ENCODE data around the gene TM2D3. TPM values are rescaled to one million over a fixed set of nuclear protein-coding genes. Genes with fewer than 3 reads are reported as not detected.

The TM2D3 gene
- total RNA-seq, 2 experiments from 2014 or later, result 37.8 to 38.5 TPM

GRCh38 chr15:101639667-101640066 lies 12.5 kb downstream of the TM2D3 start:
- ChIA-PET POLR2A (interaction anchor here (1.8 kb wide), 1 partner anchor 10 kb away, joined by 4 read pairs; no protein-coding TSS in a partner anchor), CTCF (interaction anchor here (1.1 to 4.2 kb wide), 11 partner anchors 10 to 631 kb away, joined by 3 to 44 read pairs (median 10); partner anchors contain the start of genes SNRPA1 and TM2D3)
- H3K27me3 Mint-ChIP-seq, result no peaks in the 10 kb centered on the region
- H3K4me3 Mint-ChIP-seq, result no peak overlapping the region
- intact Hi-C loops (cut with micrococcal nuclease), result loop anchor here (5.0 kb wide), 1 partner anchor 362 kb away; the partner anchor contains the start of gene SELENOS
- H3K36me3 Mint-ChIP-seq (ENCODE audit: low read depth), result peaks cover 41% of the 10 kb centered on the region
- no peak overlapping the region for H3K27ac Mint-ChIP-seq
- H3K9me3 Mint-ChIP-seq, result no peaks in the 10 kb centered on the region
- DNase-seq, result no peak
- no peak for TF ChIP-seq CTCF (IDR thresholded peaks at IDR 0.05)
- peaks cover 24% of the 10 kb centered on the region for H3K4me1 Mint-ChIP-seq (ENCODE audit: low read depth)
- ATAC-seq, result no peak

GRCh38 chr15:101637919-101638318 lies 14.3 kb downstream of the TM2D3 start:
- Mint-ChIP-seq H3K4me3 (no peak overlapping the region), H3K27ac (no peak overlapping the region), H3K36me3 (ENCODE audit: low read depth) (peaks cover 33% of the 10 kb centered on the region), H3K27me3 (no peaks in the 10 kb centered on the region), H3K4me1 (ENCODE audit: low read depth) (peaks cover 21% of the 10 kb centered on the region), H3K9me3 (no peaks in the 10 kb centered on the region)
- intact Hi-C loops (cut with micrococcal nuclease), result no loop called here
- POLR2A ChIA-PET, result no interaction called here
- DNase-seq, result no peak
- CTCF ChIA-PET, result no interaction called here
- TF ChIP-seq CTCF (IDR thresholded peaks at IDR 0.05), result no peak
- no peak for ATAC-seq

- no peak for DNase-seq
- H3K27me3 Mint-ChIP-seq, result no peaks in the 10 kb centered on the region
- H3K27ac Mint-ChIP-seq, result no peak overlapping the region
- H3K4me3 Mint-ChIP-seq, result no peak overlapping the region
- H3K9me3 Mint-ChIP-seq, result no peaks in the 10 kb centered on the region
- intact Hi-C loops (cut with micrococcal nuclease), result no loop called here
- H3K4me1 Mint-ChIP-seq (ENCODE audit: low read depth), result peaks cover 19% of the 10 kb centered on the region
- no peak for ATAC-seq
- ChIA-PET CTCF (no interaction called here), POLR2A (no interaction called here)
- H3K36me3 Mint-ChIP-seq (ENCODE audit: low read depth), result peaks cover 32% of the 10 kb centered on the region
- TF ChIP-seq CTCF (IDR thresholded peaks at IDR 0.05), result no peak
Observed at GRCh38 chr15:101637516-101637915, 14.7 kb downstream of the TM2D3 start.

- peaks cover 14% of the 10 kb centered on the region for H3K4me1 Mint-ChIP-seq (ENCODE audit: low read depth)
- H3K27me3 Mint-ChIP-seq, result no peaks in the 10 kb centered on the region
- peaks cover 29% of the 10 kb centered on the region for H3K36me3 Mint-ChIP-seq (ENCODE audit: low read depth)
- intact Hi-C loops (cut with micrococcal nuclease), result no loop called here
- no peak overlapping the region for H3K27ac Mint-ChIP-seq
- ChIA-PET CTCF (interaction anchor here (1.2 kb wide), 1 partner anchor 348 kb away, joined by 3 read pairs; no protein-coding TSS in a partner anchor), POLR2A (no interaction called here)
- no peak overlapping the region for H3K4me3 Mint-ChIP-seq
- DNase-seq (no peak), ATAC-seq (no peak)
- TF ChIP-seq CTCF (IDR thresholded peaks at IDR 0.05), result no peak
- H3K9me3 Mint-ChIP-seq, result no peaks in the 10 kb centered on the region
Observed at GRCh38 chr15:101637038-101637437, 15.1 kb downstream of the TM2D3 start.

- H3K36me3 Mint-ChIP-seq (ENCODE audit: low read depth), result peaks cover 24% of the 10 kb centered on the region
- ATAC-seq, result no peak
- peaks cover 9% of the 10 kb centered on the region for H3K4me1 Mint-ChIP-seq (ENCODE audit: low read depth)
- H3K27me3 Mint-ChIP-seq, result no peaks in the 10 kb centered on the region
- no peak overlapping the region for H3K27ac Mint-ChIP-seq
- H3K9me3 Mint-ChIP-seq, result no peaks in the 10 kb centered on the region
- no peak overlapping the region for H3K4me3 Mint-ChIP-seq
- intact Hi-C loops (cut with micrococcal nuclease), result no loop called here
- ChIA-PET CTCF (interaction anchor here (0.9 to 1.2 kb wide), 2 partner anchors 316 to 347 kb away, joined by 3 to 4 read pairs; no protein-coding TSS in a partner anchor), POLR2A (interaction anchor here (1.6 kb wide), 1 partner anchor 239 kb away, joined by 3 read pairs; no protein-coding TSS in a partner anchor)
- no peak for TF ChIP-seq CTCF (IDR thresholded peaks at IDR 0.05)
- no peak for DNase-seq
Observed at GRCh38 chr15:101635944-101636727, 16.0 kb downstream of the TM2D3 start.

Measured in activated CD8-positive, alpha-beta T cell treated with anti-CD3 and anti-CD28 coated beads for 36 hours (primary cell).